Adrenal gland (tissue), 5 donors: Measurements from ENCODE around the gene NLRP3.

Experiments used
- CTCF ChIP-seq, 6 experiments: fragments of 450-650 bp in 4 of 6; fragments of 200-600 bp in 2 of 6; sonication (generic) in 1 of 6; IDR thresholded peaks; 1 replicate in 5 of 6; 2 replicates in 1 of 6; pipeline versions ENCODE4 v1.5.1 to v1.8.0; 2016 to 2021; ENCODE audit warnings: antibody characterized with exemption in 6 of 6, mild to moderate bottlenecking in 2 of 6, moderate library complexity in 1 of 6
- POLR2A ChIP-seq, 2 donors: fragments of 450-650 bp; IDR thresholded peaks; one replicate each; pipeline ENCODE4 v1.6.1; 2017; ENCODE audit warnings: antibody characterized with exemption in 2 of 2, mild to moderate bottlenecking in 2 of 2, moderate library complexity in 1 of 2
- donor health status: DM: no; HTN: no; CAD: no.

- no peak for TF ChIP-seq CTCF (IDR thresholded peaks at IDR 0.05)
- no peak for TF ChIP-seq POLR2A (IDR thresholded peaks at IDR 0.05)
Observed at GRCh38 chr1:247451388-247452010, 35.5 kb downstream of the NLRP3 start.
